ENCODE data around the gene PTPRN2. TPM values are rescaled to one million over a fixed set of nuclear protein-coding genes. Genes with fewer than 3 reads are reported as not detected.

Gene PTPRN2
- total RNA-seq, 1 experiment from 2014 or later, result 1.1 TPM

GRCh38 chr7:157519246-157519645 lies 1068.4 kb downstream of the PTPRN2 start:
- H3K4me1 ChIP-seq (ENCODE audit: control insufficient read depth, insufficient read depth, low read length), result no peaks in the 10 kb centered on the region; the same call in 1 of the 2 replicates
- no peaks in the 10 kb centered on the region for H3K36me3 ChIP-seq (ENCODE audit: control insufficient read depth, insufficient read depth, low read length)
- TF ChIP-seq, protein P1, sequence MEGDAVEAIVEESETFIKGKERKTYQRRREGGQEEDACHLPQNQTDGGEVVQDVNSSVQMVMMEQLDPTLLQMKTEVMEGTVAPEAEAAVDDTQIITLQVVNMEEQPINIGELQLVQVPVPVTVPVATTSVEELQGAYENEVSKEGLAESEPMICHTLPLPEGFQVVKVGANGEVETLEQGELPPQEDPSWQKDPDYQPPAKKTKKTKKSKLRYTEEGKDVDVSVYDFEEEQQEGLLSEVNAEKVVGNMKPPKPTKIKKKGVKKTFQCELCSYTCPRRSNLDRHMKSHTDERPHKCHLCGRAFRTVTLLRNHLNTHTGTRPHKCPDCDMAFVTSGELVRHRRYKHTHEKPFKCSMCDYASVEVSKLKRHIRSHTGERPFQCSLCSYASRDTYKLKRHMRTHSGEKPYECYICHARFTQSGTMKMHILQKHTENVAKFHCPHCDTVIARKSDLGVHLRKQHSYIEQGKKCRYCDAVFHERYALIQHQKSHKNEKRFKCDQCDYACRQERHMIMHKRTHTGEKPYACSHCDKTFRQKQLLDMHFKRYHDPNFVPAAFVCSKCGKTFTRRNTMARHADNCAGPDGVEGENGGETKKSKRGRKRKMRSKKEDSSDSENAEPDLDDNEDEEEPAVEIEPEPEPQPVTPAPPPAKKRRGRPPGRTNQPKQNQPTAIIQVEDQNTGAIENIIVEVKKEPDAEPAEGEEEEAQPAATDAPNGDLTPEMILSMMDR (IDR thresholded peaks at IDR 0.05), result no peak
- TF ChIP-seq, protein P2, sequence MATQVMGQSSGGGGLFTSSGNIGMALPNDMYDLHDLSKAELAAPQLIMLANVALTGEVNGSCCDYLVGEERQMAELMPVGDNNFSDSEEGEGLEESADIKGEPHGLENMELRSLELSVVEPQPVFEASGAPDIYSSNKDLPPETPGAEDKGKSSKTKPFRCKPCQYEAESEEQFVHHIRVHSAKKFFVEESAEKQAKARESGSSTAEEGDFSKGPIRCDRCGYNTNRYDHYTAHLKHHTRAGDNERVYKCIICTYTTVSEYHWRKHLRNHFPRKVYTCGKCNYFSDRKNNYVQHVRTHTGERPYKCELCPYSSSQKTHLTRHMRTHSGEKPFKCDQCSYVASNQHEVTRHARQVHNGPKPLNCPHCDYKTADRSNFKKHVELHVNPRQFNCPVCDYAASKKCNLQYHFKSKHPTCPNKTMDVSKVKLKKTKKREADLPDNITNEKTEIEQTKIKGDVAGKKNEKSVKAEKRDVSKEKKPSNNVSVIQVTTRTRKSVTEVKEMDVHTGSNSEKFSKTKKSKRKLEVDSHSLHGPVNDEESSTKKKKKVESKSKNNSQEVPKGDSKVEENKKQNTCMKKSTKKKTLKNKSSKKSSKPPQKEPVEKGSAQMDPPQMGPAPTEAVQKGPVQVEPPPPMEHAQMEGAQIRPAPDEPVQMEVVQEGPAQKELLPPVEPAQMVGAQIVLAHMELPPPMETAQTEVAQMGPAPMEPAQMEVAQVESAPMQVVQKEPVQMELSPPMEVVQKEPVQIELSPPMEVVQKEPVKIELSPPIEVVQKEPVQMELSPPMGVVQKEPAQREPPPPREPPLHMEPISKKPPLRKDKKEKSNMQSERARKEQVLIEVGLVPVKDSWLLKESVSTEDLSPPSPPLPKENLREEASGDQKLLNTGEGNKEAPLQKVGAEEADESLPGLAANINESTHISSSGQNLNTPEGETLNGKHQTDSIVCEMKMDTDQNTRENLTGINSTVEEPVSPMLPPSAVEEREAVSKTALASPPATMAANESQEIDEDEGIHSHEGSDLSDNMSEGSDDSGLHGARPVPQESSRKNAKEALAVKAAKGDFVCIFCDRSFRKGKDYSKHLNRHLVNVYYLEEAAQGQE (IDR thresholded peaks at IDR 0.05; ENCODE audit: insufficient read depth in 1 of 2, low read depth in 2 of 2, low read length in 1 of 2), result no peak
- TF ChIP-seq POLR2AphosphoS5 (IDR thresholded peaks at IDR 0.05; ENCODE audit: low read depth, low read length), result no peak
- no peak for TF ChIP-seq SIN3A (IDR thresholded peaks at IDR 0.05; ENCODE audit: borderline replicate concordance, insufficient read depth, low read depth, low read length)
- TF ChIP-seq TCF7L2 (IDR thresholded peaks at IDR 0.05; ENCODE audit: low read depth, low read length), result no peak
- intact Hi-C loops (cut with micrococcal nuclease; ENCODE audit: unreplicated experiment), result no loop called here
- H3K27ac ChIP-seq (ENCODE audit: low read length), result no peak overlapping the region
- H3K4me3 ChIP-seq (ENCODE audit: low read depth in 2 of 2, low read length in 2 of 2), result no peak overlapping the region
- no peak for ATAC-seq
- no TSS peak for BruUV-seq (replicated peaks)
- no peaks in the 10 kb centered on the region for H3K27me3 ChIP-seq (ENCODE audit: control insufficient read depth, insufficient read depth, low read length)
- in situ Hi-C loops (cut with HindIII; ENCODE audit: low pct_unique_long_range_greater_than_20kb, low sequenced_read_pairs), result no loop called here
- no peak for DNase-seq (ENCODE audit: low read depth, low spot score)
- ChIA-PET CTCF (no interaction called here), POLR2A (no interaction called here)
- H3K9me3 ChIP-seq (ENCODE audit: control insufficient read depth, insufficient read depth, low read depth, low read length), result no peaks in the 10 kb centered on the region

GRCh38 chr7:157518514-157519175 lies 1069.0 kb downstream of the PTPRN2 start:
- Histone ChIP-seq H3K27ac (ENCODE audit: low read length) (no peak overlapping the region), H3K27me3 (ENCODE audit: control insufficient read depth, insufficient read depth, low read length) (no peaks in the 10 kb centered on the region), H3K36me3 (ENCODE audit: control insufficient read depth, insufficient read depth, low read length) (no peaks in the 10 kb centered on the region), H3K9me3 (ENCODE audit: control insufficient read depth, insufficient read depth, low read depth, low read length) (no peaks in the 10 kb centered on the region), H3K4me3 (ENCODE audit: low read depth in 2 of 2, low read length in 2 of 2) (no peak overlapping the region), H3K4me1 (ENCODE audit: control insufficient read depth, insufficient read depth, low read length) (no peaks in the 10 kb centered on the region; the same call in 1 of the 2 replicates)
- BruUV-seq (replicated peaks), result no TSS peak
- intact Hi-C loops (cut with micrococcal nuclease; ENCODE audit: unreplicated experiment), result no loop called here
- in situ Hi-C loops (cut with HindIII; ENCODE audit: low pct_unique_long_range_greater_than_20kb, low sequenced_read_pairs), result no loop called here
- ATAC-seq, result no peak
- no peak for DNase-seq (ENCODE audit: low read depth, low spot score)
- TF ChIP-seq SIN3A (IDR thresholded peaks at IDR 0.05; ENCODE audit: borderline replicate concordance, insufficient read depth, low read depth, low read length) (no peak), TCF7L2 (IDR thresholded peaks at IDR 0.05; ENCODE audit: low read depth, low read length) (no peak), POLR2AphosphoS5 (IDR thresholded peaks at IDR 0.05; ENCODE audit: low read depth, low read length) (no peak)
- TF ChIP-seq, protein P1 (IDR thresholded peaks at IDR 0.05), result no peak
- TF ChIP-seq, protein P2 (IDR thresholded peaks at IDR 0.05; ENCODE audit: insufficient read depth in 1 of 2, low read depth in 2 of 2, low read length in 1 of 2), result no peak
- ChIA-PET CTCF (no interaction called here), POLR2A (no interaction called here)
